Measurements from ENCODE around the gene ACACB. TPM values are rescaled to one million over a fixed set of nuclear protein-coding genes. Genes with fewer than 3 reads are reported as not detected.

The ACACB gene
- total and polyA plus RNA-seq, 12 donors, result 12.8 to 241 (median 107) TPM

GRCh38 chr12:109131154-109132050 is 15.0 kb downstream of the ACACB start:
- Histone ChIP-seq H3K27ac (peak overlapping the region; percentile 63 to 90 (median 82)), H3K4me1 (peaks cover 0 to 76% (median 38%) of the 10 kb centered on the region in 9 donors), H3K36me3 (peaks cover 0 to 21% (median 0%) of the 10 kb centered on the region in 9 donors), H3K27me3 (no peaks in the 10 kb centered on the region), H3K9me3 (peaks cover 0 to 8% (median 0%) of the 10 kb centered on the region in 11 donors), H3K4me3 (peak overlapping the region in 5 of 10 donors; percentile 22 to 41 (median 37))
- intact Hi-C loops (cut with DNase I), result loop anchor here in 1 of 10 donors (2.0 kb wide), 1 partner anchor 15 kb away; the partner anchor contains the start of gene ACACB
- DNase-seq (peak; percentile 76 to 84), ATAC-seq (peak; percentile 84 to 95 (median 93))
- no peak for TF ChIP-seq CTCF (IDR thresholded peaks at IDR 0.05)
- 39 to 48% methylated on average over 24 of the region's 24 CpGs for WGBS, 2 donors

GRCh38 chr12:109134186-109134917 is 18.0 kb downstream of the ACACB start:
- Histone ChIP-seq H3K27ac (peak overlapping the region in 9 of 10 donors; percentile 30 to 86 (median 52)), H3K9me3 (peaks cover 0 to 9% (median 0%) of the 10 kb centered on the region in 11 donors), H3K4me1 (peaks cover 0 to 84% (median 46%) of the 10 kb centered on the region in 9 donors), H3K27me3 (no peaks in the 10 kb centered on the region), H3K4me3 (no peak overlapping the region), H3K36me3 (peaks cover 0 to 8% (median 0%) of the 10 kb centered on the region in 9 donors)
- ATAC-seq (peak in 7 of 8 donors; percentile 3 to 30 (median 16)), DNase-seq (peak; percentile 34 to 43)
- 30 to 38% methylated on average over 6 of the region's 6 CpGs for WGBS, 2 donors
- peak; percentile 28 to 68 (median 59) for TF ChIP-seq CTCF (IDR thresholded peaks at IDR 0.05)
- intact Hi-C loops (cut with DNase I), result loop anchor here in 1 of 10 donors (2.0 kb wide), 1 partner anchor 16 kb away; no protein-coding TSS in a partner anchor

GRCh38 chr12:109137055-109137454 is 20.7 kb downstream of the ACACB start:
- peak overlapping the region; percentile 21 to 63 (median 39) for H3K27ac ChIP-seq
- intact Hi-C loops (cut with DNase I), result no loop called here
- TF ChIP-seq CTCF (IDR thresholded peaks at IDR 0.05), result no peak
- no peak overlapping the region for H3K4me3 ChIP-seq
- no peak for DNase-seq
- peaks cover 0 to 80% (median 42%) of the 10 kb centered on the region in 9 donors for H3K4me1 ChIP-seq
- peaks cover 0 to 9% (median 0%) of the 10 kb centered on the region in 11 donors for H3K9me3 ChIP-seq
- no peaks in the 10 kb centered on the region for H3K27me3 ChIP-seq
- peaks cover 0 to 26% (median 0%) of the 10 kb centered on the region in 9 donors for H3K36me3 ChIP-seq
- peak in 3 of 8 donors; percentile 26 to 52 (median 40) for ATAC-seq
- 63 to 68% methylated on average over 2 of the region's 2 CpGs for WGBS, 2 donors

GRCh38 chr12:109139360-109139759 is 23.0 kb downstream of the ACACB start:
- Histone ChIP-seq H3K4me1 (peaks cover 0 to 77% (median 38%) of the 10 kb centered on the region in 9 donors), H3K27ac (peak overlapping the region in 7 of 10 donors; percentile 32 to 63 (median 42)), H3K36me3 (peaks cover 0 to 43% (median 0%) of the 10 kb centered on the region in 9 donors), H3K4me3 (no peak overlapping the region), H3K27me3 (no peaks in the 10 kb centered on the region), H3K9me3 (peaks cover 0 to 9% (median 0%) of the 10 kb centered on the region in 11 donors)
- TF ChIP-seq CTCF (IDR thresholded peaks at IDR 0.05), result no peak
- DNase-seq, result no peak
- 61 to 74% methylated on average over 9 of the region's 9 CpGs for WGBS, 2 donors
- intact Hi-C loops (cut with DNase I), result no loop called here
- ATAC-seq, result peak in 5 of 8 donors; percentile 8 to 56 (median 20)

All from heart right ventricle (tissue), 16 donors.